Measurements from ENCODE around the gene ARL15.

DNA sequence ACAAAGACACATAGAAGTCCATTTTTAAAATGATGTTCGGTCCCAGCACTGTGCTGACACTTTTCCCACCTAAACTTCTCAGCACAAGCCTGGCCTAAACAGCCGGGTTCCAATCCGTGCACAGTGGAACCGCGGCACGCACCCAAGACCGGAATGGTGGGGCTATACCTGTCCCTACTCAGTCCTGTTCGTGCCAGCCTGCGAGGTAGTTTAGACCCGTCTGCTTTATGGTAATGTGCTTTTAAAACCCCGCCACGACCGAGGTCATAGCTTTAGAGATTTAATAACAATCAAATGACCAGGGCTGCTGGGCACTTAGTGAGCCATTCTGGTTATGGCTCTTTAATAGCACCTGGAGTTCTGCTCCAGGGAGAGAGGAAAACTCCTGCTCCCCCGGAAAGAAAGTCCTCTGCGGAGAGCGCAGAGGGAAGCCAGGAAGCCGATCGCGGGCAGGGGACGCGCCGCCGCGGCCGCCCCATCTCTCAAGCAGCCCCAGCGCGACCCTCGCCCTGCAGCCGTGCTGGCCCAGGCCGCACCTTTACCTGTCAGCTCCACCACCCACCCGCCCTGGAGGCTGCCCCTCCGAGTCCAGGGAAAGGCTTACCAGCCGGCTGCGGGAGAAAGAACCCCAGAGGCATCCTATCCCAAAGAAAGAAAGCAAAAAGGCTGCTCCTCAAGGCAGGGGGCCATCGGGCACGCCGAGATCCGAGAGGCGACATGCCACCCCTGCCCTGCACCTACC lies 511 bp downstream of the ARL15 start:
- TF ChIP-seq JUN (IDR thresholded peaks at IDR 0.05; ENCODE audit: borderline replicate concordance, insufficient read depth, insufficient read length, low read depth) (no peak), POLR2A (IDR thresholded peaks at IDR 0.05; ENCODE audit: low read depth, low read length) (no peak)

All from endothelial cell of umbilical vein (primary cell).